GM12878 (cell line): ENCODE results near the gene BAHD1. TPM values are rescaled to one million over a fixed set of nuclear protein-coding genes. Genes with fewer than 3 reads are reported as not detected.

Experiments used
- ATAC-seq: fragments of 200-7000 bp; cut with Tn5 transposase; 3 replicates; pipeline ENCODE4 v1.9.1; 2020; ENCODE audit warnings: mild to moderate bottlenecking, moderate library complexity
- BruUV-seq: library from RNA; stranded (reverse); fragments of 400-500 nt; replicated peaks from 2 replicates; lab custom pipeline; 2021; lab: Mats Ljungman, UMichigan
- CTCF ChIA-PET: fragments of 300-600 bp; sonication (Branson Sonifier 250); formaldehyde crosslinking; extraction: SDS; loops from one replicate; lab custom pipeline; 2021; ENCODE audit warnings: inconsistent platforms; lab: Yijun Ruan, JAX
- POLR2A ChIA-PET: fragments of 350-600 bp; formaldehyde crosslinking; extraction: SDS; loops from one replicate; lab custom pipeline; 2021; ENCODE audit warnings: inconsistent platforms; lab: Charles Lee
- RAD21 ChIA-PET: fragments of 300-600 bp; sonication (Branson Sonifier 250); formaldehyde crosslinking; loops from one replicate; lab custom pipeline; 2023; ENCODE audit warnings: antibody characterized with exemption; ENCODE audit not compliant: unreplicated experiment; lab: Charles Lee
- SMC1A ChIA-PET: fragments of 300-600 bp; sonication (Branson Sonifier 250); formaldehyde crosslinking; loops from one replicate; lab custom pipeline; 2023; ENCODE audit not compliant: unreplicated experiment, uncharacterized antibody; lab: Charles Lee
- DNase-seq: peaks from one replicate; pipeline ENCODE4 v3.0.0-alpha.2; 2011; ENCODE audit warnings: low read depth, low spot score
- FAIRE-seq: peaks from 3 replicates; lab custom pipeline; 2011; peaks lifted over from hg19 to GRCh38; lab: Jason Lieb, UNC
- H2AFZ ChIP-seq: 2 replicates; pipeline ENCODE4 v1.6.0; 2011; ENCODE audit warnings: low read depth, low read length, control low read depth; ENCODE audit not compliant: control insufficient read depth
- H3K27ac ChIP-seq: 2 replicates; pipeline ENCODE4 v1.5.1; 2011; ENCODE audit warnings: control low read depth; ENCODE audit not compliant: control insufficient read depth, insufficient read depth
- H3K27me3 ChIP-seq, 2 experiments: replicated peaks in 1 of 2; 2 replicates each; pipeline versions ENCODE4 v1.6.0 to v1.6.1; 2011; ENCODE audit warnings: low read length in 1 of 2; ENCODE audit not compliant: control insufficient read depth in 2 of 2, insufficient read depth in 2 of 2
- H3K36me3 ChIP-seq, 2 experiments: 2 replicates each; pipeline ENCODE4 v1.5.1; 2011; ENCODE audit warnings: low read length in 1 of 2; ENCODE audit not compliant: control insufficient read depth in 2 of 2, insufficient read depth in 2 of 2
- H3K4me1 ChIP-seq: 2 replicates; pipeline ENCODE4 v1.6.1; 2011; ENCODE audit warnings: mild to moderate bottlenecking, low read length, moderate library complexity, mixed read lengths; ENCODE audit not compliant: control insufficient read depth, insufficient read depth
- H3K4me2 ChIP-seq: 2 replicates; pipeline ENCODE4 v1.6.0; 2011; ENCODE audit warnings: control low read depth; ENCODE audit not compliant: control insufficient read depth, insufficient read depth
- H3K4me3 ChIP-seq: fragments of 200-600 bp; sonication (generic); 2 replicates; pipeline ENCODE4 v1.5.1; 2016
- H3K79me2 ChIP-seq: 2 replicates; pipeline ENCODE4 v1.6.0; 2011; ENCODE audit warnings: low read length; ENCODE audit not compliant: control insufficient read depth, insufficient read depth
- H3K9ac ChIP-seq: 2 replicates; pipeline ENCODE4 v1.8.0; 2011; ENCODE audit warnings: low read length, control low read depth, mixed read lengths; ENCODE audit not compliant: control insufficient read depth, insufficient read depth
- H3K9me3 ChIP-seq: replicated peaks from 3 replicates; pipeline ENCODE4 v1.5.1; 2011; ENCODE audit warnings: mild to moderate bottlenecking, low read length; ENCODE audit not compliant: control insufficient read depth, insufficient read depth
- H4K20me1 ChIP-seq: 2 replicates; pipeline ENCODE4 v1.6.0; 2011; ENCODE audit not compliant: control insufficient read depth, insufficient read depth
- BACH1 ChIP-seq: fragments of 450-650 bp; IDR thresholded peaks from 2 replicates; pipeline ENCODE4 v1.6.1; 2017; ENCODE audit warnings: mild to moderate bottlenecking, borderline replicate concordance
- CHD4 ChIP-seq: fragments of 200-600 bp; sonication (generic); IDR thresholded peaks from 2 replicates; pipeline ENCODE4 v1.6.1; 2016; ENCODE audit warnings: mild to moderate bottlenecking
- CREB1 ChIP-seq: IDR thresholded peaks from 2 replicates; pipeline ENCODE4 v1.6.1; 2012; ENCODE audit warnings: low read depth, mild to moderate bottlenecking, inconsistent platforms
- CTCF ChIP-seq, 3 experiments: IDR thresholded peaks in 2 of 3; conservative IDR thresholded peaks in 1 of 3; 2 replicates each; pipeline ENCODE4 v1.5.1; 2011; ENCODE audit warnings: low read depth in 3 of 3, low read length in 3 of 3, mild to moderate bottlenecking in 3 of 3, control low read depth in 2 of 3, moderate library complexity in 2 of 3, inconsistent platforms in 1 of 3, mixed read lengths in 1 of 3; ENCODE audit not compliant: control insufficient read depth in 2 of 3, insufficient read depth in 1 of 3; ENCODE audit errors: extremely low read depth in 1 of 3
- KLF5 ChIP-seq: fragments of 450-650 bp; IDR thresholded peaks from 2 replicates; pipeline ENCODE4 v1.6.1; 2014; ENCODE audit warnings: mild to moderate bottlenecking; ENCODE audit not compliant: partially characterized antibody
- MEF2B ChIP-seq: fragments of 450-650 bp; IDR thresholded peaks from 2 replicates; pipeline ENCODE4 v1.6.1; 2018; ENCODE audit warnings: mild to moderate bottlenecking, moderate library complexity; ENCODE audit not compliant: partially characterized antibody, poor library complexity, severe bottlenecking
- MTA3 ChIP-seq: IDR thresholded peaks from 2 replicates; pipeline ENCODE4 v1.6.1; 2012; ENCODE audit warnings: low read length, inconsistent platforms, borderline replicate concordance
- MYB ChIP-seq: fragments of 150-350 bp; IDR thresholded peaks from 2 replicates; pipeline ENCODE4 v1.6.1; 2014; ENCODE audit warnings: mild to moderate bottlenecking, low read depth, low read length, borderline replicate concordance
- SMAD1 ChIP-seq: fragments of 450-650 bp; IDR thresholded peaks from 2 replicates; pipeline ENCODE4 v1.6.1; 2018; ENCODE audit warnings: mild to moderate bottlenecking, low read depth; ENCODE audit not compliant: partially characterized antibody
- SUPT20H ChIP-seq: IDR thresholded peaks from 2 replicates; pipeline ENCODE4 v1.6.1; 2011; ENCODE audit warnings: low read depth, mild to moderate bottlenecking, low read length, moderate library complexity, borderline replicate concordance; ENCODE audit not compliant: control insufficient read depth
- SUZ12 ChIP-seq: fragments of 200-600 bp; sonication (generic); IDR thresholded peaks from one replicate; pipeline ENCODE4 v1.6.1; 2018; ENCODE audit warnings: antibody characterized with exemption, mild to moderate bottlenecking; ENCODE audit not compliant: unreplicated experiment
- TAF1 ChIP-seq: IDR thresholded peaks from 2 replicates; pipeline ENCODE4 v1.6.1; 2011; ENCODE audit warnings: mild to moderate bottlenecking, low read depth, low read length, borderline replicate concordance
- TCF12 ChIP-seq: IDR thresholded peaks from 2 replicates; pipeline ENCODE4 v1.6.1; 2011; ENCODE audit warnings: low read depth, mild to moderate bottlenecking, low read length
- WRNIP1 ChIP-seq: IDR thresholded peaks from 2 replicates; pipeline ENCODE4 v1.6.1; 2011; ENCODE audit warnings: low read depth, low read length, improper control_type of control experiment, borderline replicate concordance
- ZNF384 ChIP-seq: IDR thresholded peaks from 2 replicates; pipeline ENCODE4 v1.6.1; 2012; ENCODE audit warnings: low read depth, mild to moderate bottlenecking, low read length, improper control_type of control experiment, borderline replicate concordance
- ZZZ3 ChIP-seq: IDR thresholded peaks from 2 replicates; pipeline ENCODE4 v1.6.1; 2011; ENCODE audit warnings: low read depth; ENCODE audit not compliant: control insufficient read depth, insufficient read length
- WGBS: methylation state at CpG from one replicate; pipeline ENCODE4 v1.1.6; 2016; ENCODE audit warnings: low lambda C conversion rate; ENCODE audit not compliant: insufficient replicate concordance, insufficient coverage; ENCODE audit errors: missing lambda C conversion rate; 5-methylcytosine and 5-hydroxymethylcytosine counted together
- in situ Hi-C: fragments of 300-500 bp; cut with MboI; formaldehyde crosslinking; loops from 9 replicates; pipeline ENCODE4 v1.14.3; 2018; ENCODE audit warnings: mixed read lengths
- intact Hi-C: fragments of 100-400 bp; cut with micrococcal nuclease; formaldehyde crosslinking; loops from one replicate; pipeline ENCODE4 v1.14.2; 2022; ENCODE audit not compliant: unreplicated experiment
- polyA plus RNA-seq, 11 experiments: library from polyadenylated mRNA; depleted of rRNA in 4 of 11; unstranded in 6 of 11; stranded (reverse) in 5 of 11; fragments of >200 nt; fragmentation: Nextera tagmentation in 4 of 11; fragmentation: Illumina TruSeq in 1 of 11; extraction: Ambion mirVana in 4 of 11; extraction: Trizol in 1 of 11; gene quantifications; 1 replicate in 1 of 11; 2 replicates in 10 of 11; pipeline versions ENCODE4 v1.2.1 to v1.2.3, GENCODE V29; 2011 to 2016; ENCODE audit warnings: inconsistent platforms in 2 of 11, missing spikeins in 2 of 11, low read depth in 1 of 11
- total RNA-seq, 4 experiments: library from RNA; depleted of rRNA in 3 of 4; stranded (reverse); fragments of >200 nt in 3 of 4; fragmentation: Illumina TruSeq in 1 of 4; extraction: Trizol in 1 of 4; gene quantifications; 2 replicates each; pipeline versions ENCODE4 v1.2.1 to v1.2.3, GENCODE V29; 2013 to 2021
- TF ChIP-seq, protein P1 (sequence below): fragments of 450-650 bp; IDR thresholded peaks from 2 replicates; pipeline ENCODE4 v1.6.1; 2017; ENCODE audit warnings: mild to moderate bottlenecking

Gene BAHD1
- total and polyA plus RNA-seq, 10 of the 15 experiments (the other 5 are each of a cell fraction or from before 2014, with no cell fraction given) = 0.21 to 21.8 (median 5.8) TPM

DNA sequence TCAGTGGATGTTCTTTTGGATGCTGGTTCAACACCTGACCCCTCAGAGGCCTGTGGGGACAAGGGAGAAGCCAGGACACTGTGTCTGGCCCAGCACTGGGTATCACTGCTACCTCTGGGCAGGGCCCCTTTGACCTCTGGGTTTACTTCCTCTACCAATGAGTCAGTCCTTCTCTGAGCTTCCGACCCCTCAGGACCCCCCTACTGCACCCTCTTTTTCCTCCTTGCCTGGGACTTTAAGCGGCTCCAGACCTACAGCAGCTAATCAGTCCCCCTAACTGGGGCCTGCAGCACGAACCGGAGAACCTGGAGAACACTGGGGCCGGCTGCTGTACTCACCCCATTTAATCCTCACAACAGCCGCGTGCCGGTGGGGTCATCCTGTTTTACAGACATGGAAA is 33.8 kb downstream of the BAHD1 start (continued):
- TF ChIP-seq SUPT20H (no peak), CHD4 (no peak), MEF2B (no peak), TAF1 (no peak), MTA3 (no peak), WRNIP1 (no peak)

GRCh38 chr15:40477642-40478327 is 37.0 kb downstream of the BAHD1 start:
- in situ Hi-C loops (no loop called here), intact Hi-C loops (no loop called here)
- no peak for DNase-seq
- RAD21 ChIA-PET = no interaction called here
- ATAC-seq = no peak
- Histone ChIP-seq H3K9ac (no peak overlapping the region), H2AFZ (no peak overlapping the region), H3K36me3 (no peaks in the 10 kb centered on the region), H3K79me2 (no peaks in the 10 kb centered on the region), H4K20me1 (no peaks in the 10 kb centered on the region), H3K4me1 (no peaks in the 10 kb centered on the region), H3K4me3 (no peak overlapping the region), H3K27me3 (no peaks in the 10 kb centered on the region), H3K27ac (no peak overlapping the region), H3K9me3 (no peaks in the 10 kb centered on the region), H3K4me2 (no peak overlapping the region)
- POLR2A ChIA-PET = interaction anchor here (0.6 to 0.7 kb wide), 2 partner anchors 47 to 72 kb away, joined by 4 to 6 read pairs; partner anchors contain the start of gene IVD
- SMC1A ChIA-PET = no interaction called here
- CTCF ChIA-PET = interaction anchor here (0.7 to 1.9 kb wide), 3 partner anchors 9 to 38 kb away, joined by 3 to 4 read pairs (median 3); no protein-coding TSS in a partner anchor
- BruUV-seq = no TSS peak
- FAIRE-seq = no peak
- TF ChIP-seq ZZZ3 (no peak), ZNF384 (no peak), TCF12 (no peak), CTCF (IDR thresholded peaks at IDR 0.05 in 2 of 3, conservative IDR thresholded peaks at IDR 0.05 in 1 of 3; ENCODE audit: control insufficient read depth in 2 of 3, extremely low read depth in 1 of 3, insufficient read depth in 1 of 3, low read depth in 3 of 3, low read length in 3 of 3) (no peak), BACH1 (no peak), MYB (no peak), SUZ12 (no peak), SMAD1 (no peak), KLF5 (no peak), CREB1 (no peak)
- TF ChIP-seq, protein P1, sequence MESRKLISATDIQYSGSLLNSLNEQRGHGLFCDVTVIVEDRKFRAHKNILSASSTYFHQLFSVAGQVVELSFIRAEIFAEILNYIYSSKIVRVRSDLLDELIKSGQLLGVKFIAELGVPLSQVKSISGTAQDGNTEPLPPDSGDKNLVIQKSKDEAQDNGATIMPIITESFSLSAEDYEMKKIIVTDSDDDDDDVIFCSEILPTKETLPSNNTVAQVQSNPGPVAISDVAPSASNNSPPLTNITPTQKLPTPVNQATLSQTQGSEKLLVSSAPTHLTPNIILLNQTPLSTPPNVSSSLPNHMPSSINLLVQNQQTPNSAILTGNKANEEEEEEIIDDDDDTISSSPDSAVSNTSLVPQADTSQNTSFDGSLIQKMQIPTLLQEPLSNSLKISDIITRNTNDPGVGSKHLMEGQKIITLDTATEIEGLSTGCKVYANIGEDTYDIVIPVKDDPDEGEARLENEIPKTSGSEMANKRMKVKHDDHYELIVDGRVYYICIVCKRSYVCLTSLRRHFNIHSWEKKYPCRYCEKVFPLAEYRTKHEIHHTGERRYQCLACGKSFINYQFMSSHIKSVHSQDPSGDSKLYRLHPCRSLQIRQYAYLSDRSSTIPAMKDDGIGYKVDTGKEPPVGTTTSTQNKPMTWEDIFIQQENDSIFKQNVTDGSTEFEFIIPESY = no peak
- WGBS = 47% methylated on average over 5 of the region's 5 CpGs
